HCT116 (cell line): ENCODE measurements around the gene RNF121. TPM values are rescaled to one million over a fixed set of nuclear protein-coding genes. Genes with fewer than 3 reads are reported as not detected.

ENCODE experiments used
- ATAC-seq: fragments of 200-7000 bp; cut with Tn5 transposase; 2 replicates; pipeline ENCODE4 v1.9.1; 2020; ENCODE audit warnings: mild to moderate bottlenecking, moderate library complexity
- BruUV-seq: library from RNA; stranded (reverse); fragments of 400-500 nt; replicated peaks from 2 replicates; lab custom pipeline; 2021; lab: Mats Ljungman, UMichigan
- CTCF ChIA-PET: fragments of 300-600 bp; sonication (Branson Sonifier 250); formaldehyde crosslinking; loops from one replicate; lab custom pipeline; 2021; ENCODE audit warnings: antibody characterized with exemption; lab: Charles Lee
- POLR2A ChIA-PET: fragments of 300-600, 350-600 bp; sonication (Branson Sonifier 250); formaldehyde crosslinking; loops from one replicate; lab custom pipeline; 2021; ENCODE audit warnings: antibody characterized with exemption; lab: Charles Lee
- RAD21 ChIA-PET, 2 experiments: fragments of 300-600 bp; sonication (Branson Sonifier 250); formaldehyde crosslinking; loops; one replicate each; lab custom pipeline; 2023; ENCODE audit warnings: low total read pairs in 2 of 2; ENCODE audit not compliant: uncharacterized antibody in 2 of 2, unreplicated experiment in 2 of 2, low non-redundant PET in 1 of 2; lab: Charles Lee
- DNase-seq: peaks from one replicate; pipeline ENCODE4 v3.0.0-alpha.2; 2010; ENCODE audit warnings: low read depth, low spot score
- H2AFZ ChIP-seq: fragments of 200-600 bp; shearing (Covaris generic), sonication (generic); 2 replicates; pipeline ENCODE4 v1.6.1; 2017; ENCODE audit warnings: low read depth, mixed run types, mixed read lengths, antibody characterized with exemption, low read length; ENCODE audit not compliant: poor library complexity, severe bottlenecking
- H3K27ac ChIP-seq: 2 replicates; pipeline ENCODE4 v1.5.1; 2012; ENCODE audit warnings: low read depth, low read length
- H3K27me3 ChIP-seq: fragments of 200-600 bp; sonication (generic); 2 replicates; pipeline ENCODE4 v1.6.1; 2016; ENCODE audit warnings: mixed run types, low read length, mixed read lengths; ENCODE audit not compliant: insufficient read depth
- H3K36me3 ChIP-seq, 2 experiments: fragments of 200-500 bp in 1 of 2; fragments of 200-600 bp in 1 of 2; sonication (Bioruptor generic) in 1 of 2; sonication (generic) in 1 of 2; 2 replicates each; pipeline versions ENCODE4 v1.5.1 to v1.6.1; 2014 to 2016; ENCODE audit warnings: low read length in 2 of 2, inconsistent platforms in 1 of 2, mixed read lengths in 1 of 2, mixed run types in 1 of 2; ENCODE audit not compliant: insufficient read depth in 2 of 2, control insufficient read depth in 1 of 2
- H3K4me1 ChIP-seq, 2 experiments: fragments of 200-600 bp in 1 of 2; sonication (generic) in 1 of 2; 2 replicates each; pipeline versions ENCODE4 v1.5.1 to v1.6.1; 2012 to 2017; ENCODE audit warnings: low read length in 2 of 2, inconsistent platforms in 1 of 2, mild to moderate bottlenecking in 1 of 2, mixed read lengths in 1 of 2, mixed run types in 1 of 2, moderate library complexity in 1 of 2; ENCODE audit not compliant: insufficient read depth in 2 of 2, control insufficient read depth in 1 of 2
- H3K4me2 ChIP-seq: fragments of 200-600 bp; sonication (generic); 2 replicates; pipeline ENCODE4 v1.6.1; 2017; ENCODE audit warnings: mixed run types, low read length, mixed read lengths
- H3K4me3 ChIP-seq, 2 experiments: fragments of 200-600 bp in 1 of 2; sonication (generic) in 1 of 2; replicated peaks in 1 of 2; 2 replicates each; pipeline ENCODE4 v1.5.1; 2011 to 2016; ENCODE audit warnings: low read length in 2 of 2, control low read depth in 1 of 2, low read depth in 1 of 2, mild to moderate bottlenecking in 1 of 2, mixed read lengths in 1 of 2, mixed run types in 1 of 2
- H3K79me2 ChIP-seq: fragments of 200-600 bp; sonication (generic); 2 replicates; pipeline ENCODE4 v1.6.1; 2017; ENCODE audit warnings: mild to moderate bottlenecking, mixed run types, low read length, moderate library complexity, mixed read lengths; ENCODE audit not compliant: insufficient read depth
- H3K9ac ChIP-seq: fragments of 200-600 bp; sonication (generic); 2 replicates; pipeline ENCODE4 v1.6.1; 2016; ENCODE audit warnings: low read length, mixed read lengths
- H3K9me2 ChIP-seq: fragments of 200-600 bp; sonication (generic), shearing (Covaris generic); 2 replicates; pipeline ENCODE4 v1.6.1; 2017; ENCODE audit warnings: mixed run types, mild to moderate bottlenecking, moderate library complexity; ENCODE audit not compliant: insufficient read depth
- H3K9me3 ChIP-seq, 2 experiments: fragments of 200-500 bp in 1 of 2; fragments of 200-600 bp in 1 of 2; sonication (Bioruptor generic) in 1 of 2; sonication (generic) in 1 of 2; 2 replicates each; pipeline ENCODE4 v1.6.1; 2014 to 2017; ENCODE audit warnings: low read length in 2 of 2, mixed read lengths in 2 of 2, inconsistent platforms in 1 of 2, low read depth in 1 of 2, mild to moderate bottlenecking in 1 of 2, mixed run types in 1 of 2, moderate library complexity in 1 of 2; ENCODE audit not compliant: control insufficient read depth in 1 of 2, insufficient read depth in 1 of 2
- H4K20me1 ChIP-seq: fragments of 200-600 bp; sonication (generic), shearing (Covaris generic); 2 replicates; pipeline ENCODE4 v1.6.1; 2017; ENCODE audit warnings: mixed run types, mild to moderate bottlenecking, moderate library complexity; ENCODE audit not compliant: insufficient read depth
- ATF3 ChIP-seq: IDR thresholded peaks from 2 replicates; pipeline ENCODE4 v1.6.1; 2012
- CBX3 ChIP-seq: IDR thresholded peaks from 2 replicates; pipeline ENCODE4 v1.6.1; 2012; ENCODE audit warnings: low read depth
- CEBPB ChIP-seq: IDR thresholded peaks from 2 replicates; pipeline ENCODE4 v1.6.1; 2012; ENCODE audit warnings: low read depth
- CTCF ChIP-seq, 3 experiments: fragments of 200-600 bp in 1 of 3; sonication (generic) in 1 of 3; IDR thresholded peaks in 2 of 3; conservative IDR thresholded peaks in 1 of 3; 2 replicates each; pipeline ENCODE4 v1.5.1; 2012 to 2017; ENCODE audit warnings: low read depth in 2 of 3, low read length in 2 of 3, antibody characterized with exemption in 1 of 3, borderline replicate concordance in 1 of 3, control low read depth in 1 of 3, mild to moderate bottlenecking in 1 of 3, mixed read lengths in 1 of 3, mixed run types in 1 of 3, moderate library complexity in 1 of 3; ENCODE audit not compliant: insufficient read depth in 1 of 3
- EGR1 ChIP-seq: IDR thresholded peaks from 2 replicates; pipeline ENCODE4 v1.6.1; 2012; ENCODE audit warnings: low read depth
- ELF1 ChIP-seq: IDR thresholded peaks from 2 replicates; pipeline ENCODE4 v1.6.1; 2012; ENCODE audit warnings: low read depth, borderline replicate concordance
- EZH2phosphoT487 ChIP-seq: fragments of 200-600 bp; IDR thresholded peaks from 2 replicates; pipeline ENCODE4 v1.6.1; 2018; ENCODE audit warnings: antibody characterized with exemption, borderline replicate concordance
- FOSL1 ChIP-seq: IDR thresholded peaks from 2 replicates; pipeline ENCODE4 v1.6.1; 2012; ENCODE audit warnings: low read depth
- POLR2AphosphoS5 ChIP-seq: IDR thresholded peaks from 2 replicates; pipeline ENCODE4 v1.6.1; 2011; ENCODE audit warnings: mild to moderate bottlenecking, low read depth, low read length, moderate library complexity
- RAD21 ChIP-seq: IDR thresholded peaks from 2 replicates; pipeline ENCODE4 v1.6.1; 2012; ENCODE audit warnings: low read depth, mild to moderate bottlenecking
- REST ChIP-seq: IDR thresholded peaks from 2 replicates; pipeline ENCODE4 v1.6.1; 2012; ENCODE audit warnings: low read depth
- SIN3A ChIP-seq: IDR thresholded peaks from 2 replicates; pipeline ENCODE4 v1.6.1; 2012; ENCODE audit warnings: low read depth
- SRF ChIP-seq: IDR thresholded peaks from 2 replicates; pipeline ENCODE4 v1.6.1; 2012; ENCODE audit warnings: low read depth
- TCF7L2 ChIP-seq: IDR thresholded peaks from 2 replicates; pipeline ENCODE4 v1.7.0; 2011; ENCODE audit warnings: borderline replicate concordance, inconsistent platforms; ENCODE audit not compliant: insufficient read depth, insufficient read length; ENCODE audit errors: extremely low read depth
- YY1 ChIP-seq: IDR thresholded peaks from 2 replicates; pipeline ENCODE4 v1.6.1; 2011; ENCODE audit warnings: low read length, low read depth, moderate library complexity, mild to moderate bottlenecking; ENCODE audit not compliant: insufficient replicate concordance; ENCODE audit errors: extremely low read depth
- ZBTB33 ChIP-seq: IDR thresholded peaks from 2 replicates; pipeline ENCODE4 v1.6.1; 2011; ENCODE audit warnings: mild to moderate bottlenecking, low read length, moderate library complexity; ENCODE audit not compliant: insufficient replicate concordance; ENCODE audit errors: extremely low read depth
- intact Hi-C: fragments of 100-400 bp; cut with micrococcal nuclease; formaldehyde crosslinking; loops from 2 replicates; pipeline ENCODE4 v1.10.0; 2022
- total RNA-seq: library from RNA; stranded (reverse); gene quantifications from one replicate; pipeline ENCODE4 v1.2.1, GENCODE V29; 2021; ENCODE audit not compliant: unreplicated experiment

The RNF121 gene
- total RNA-seq, 1 experiment from 2014 or later: 24.5 TPM

GRCh38 chr11:71999362-71999761 is 70.5 kb downstream of the RNF121 start:
- Histone ChIP-seq H3K9me3 (no peaks in the 10 kb centered on the region), H3K79me2 (no peaks in the 10 kb centered on the region), H3K27ac (no peak overlapping the region), H3K36me3 (peaks cover 5 to 9% of the 10 kb centered on the region in 2 experiments; a peak in 3 of 4 replicates), H3K9ac (no peak overlapping the region)
- no TSS peak for BruUV-seq
- POLR2A ChIA-PET: no interaction called here
- no peak for TF ChIP-seq REST
- TF ChIP-seq FOSL1: no peak
- TF ChIP-seq YY1: no peak
- TF ChIP-seq SRF: no peak
- no peak for TF ChIP-seq EZH2phosphoT487
- TF ChIP-seq RAD21: no peak
- no peak for TF ChIP-seq CBX3
- TF ChIP-seq TCF7L2: no peak
- no peak for TF ChIP-seq ZBTB33
- no peak for TF ChIP-seq SIN3A
- no peak for TF ChIP-seq CTCF (IDR thresholded peaks at IDR 0.05 in 2 of 3, conservative IDR thresholded peaks at IDR 0.05 in 1 of 3; ENCODE audit: borderline replicate concordance in 1 of 3, insufficient read depth in 1 of 3, low read depth in 2 of 3, low read length in 2 of 3)
- TF ChIP-seq EGR1: no peak
- TF ChIP-seq ELF1: no peak
- TF ChIP-seq CEBPB: no peak
- TF ChIP-seq POLR2AphosphoS5: no peak
- no peak for TF ChIP-seq ATF3
- TF ChIP-seq, all 23 proteins: peak for 0
- CTCF ChIA-PET: interaction anchor here (1.6 kb wide), 1 partner anchor 26 kb away, joined by 3 read pairs; no protein-coding TSS in a partner anchor
- no peak overlapping the region for H2AFZ ChIP-seq
- ATAC-seq (no peak), DNase-seq (no peak)
- H3K9me2 ChIP-seq: no peaks in the 10 kb centered on the region
- RAD21 ChIA-PET: no interaction called here
- no peaks in the 10 kb centered on the region for H3K4me1 ChIP-seq
- no peak overlapping the region for H3K4me3 ChIP-seq
- H3K4me2 ChIP-seq: no peak overlapping the region
- no peaks in the 10 kb centered on the region for H4K20me1 ChIP-seq
- intact Hi-C loops: no loop called here
- H3K27me3 ChIP-seq: no peaks in the 10 kb centered on the region
